Neuron (in vitro differentiated cells): Measurements from ENCODE around the gene MCL1.

Experiments
- H2AFZ ChIP-seq: one replicate; pipeline ENCODE4 v1.6.1; 2013; ENCODE audit warnings: low read depth, mild to moderate bottlenecking, inconsistent platforms, low read length, moderate library complexity
- H3K27me3 ChIP-seq: one replicate; pipeline ENCODE4 v1.6.1; 2013; ENCODE audit warnings: low read length; ENCODE audit not compliant: insufficient read depth
- H3K36me3 ChIP-seq: one replicate; pipeline ENCODE4 v1.6.1; 2013; ENCODE audit warnings: low read length; ENCODE audit not compliant: insufficient read depth
- H3K4me1 ChIP-seq: one replicate; pipeline ENCODE4 v1.6.1; 2013; ENCODE audit warnings: low read length; ENCODE audit not compliant: insufficient read depth
- H3K4me3 ChIP-seq: 2 replicates; pipeline ENCODE4 v1.5.1; 2013; ENCODE audit warnings: mild to moderate bottlenecking, low read length, moderate library complexity
- H3K9me3 ChIP-seq: one replicate; pipeline ENCODE4 v1.6.1; 2013; ENCODE audit warnings: low read length

MCL1 gene

GRCh38 chr1:150528196-150528595 lies 51.2 kb downstream of the MCL1 start:
- Histone ChIP-seq H3K4me3 (no peak overlapping the region), H3K27me3 (no peaks in the 10 kb centered on the region), H3K9me3 (no peaks in the 10 kb centered on the region), H2AFZ (no peak overlapping the region), H3K4me1 (peaks cover 9% of the 10 kb centered on the region), H3K36me3 (no peaks in the 10 kb centered on the region)

- no peaks in the 10 kb centered on the region for H3K4me1 ChIP-seq
- H3K27me3 ChIP-seq: no peaks in the 10 kb centered on the region
- H3K4me3 ChIP-seq: no peak overlapping the region
- no peak overlapping the region for H2AFZ ChIP-seq
- no peaks in the 10 kb centered on the region for H3K36me3 ChIP-seq
- no peaks in the 10 kb centered on the region for H3K9me3 ChIP-seq
Measured at GRCh38 chr1:150525348-150525747, 54.1 kb downstream of the MCL1 start.
